ENCODE measurements around the gene GLIS1. TPM values are rescaled to one million over a fixed set of nuclear protein-coding genes. Genes with fewer than 3 reads are reported as not detected.
A peak's percentile ranks its signal among the peaks of the same experiment; 100 is the strongest.

GLIS1 gene
- total RNA-seq, 2 experiments from 2014 or later = not detected

GRCh38 chr1:53561503-53562105, 177.4 kb downstream of the GLIS1 start:
- H3K9me3 Mint-ChIP-seq = no peaks in the 10 kb centered on the region
- H3K36me3 Mint-ChIP-seq (ENCODE audit: low read depth) = no peaks in the 10 kb centered on the region
- H3K27ac Mint-ChIP-seq = peak overlapping the region; percentile 10
- H3K27me3 Mint-ChIP-seq = peaks cover 9% of the 10 kb centered on the region
- no peak for TF ChIP-seq CTCF (IDR thresholded peaks at IDR 0.05)
- ATAC-seq (no peak), DNase-seq (no peak)
- peaks cover 18% of the 10 kb centered on the region for H3K4me1 Mint-ChIP-seq (ENCODE audit: low read depth)
- H3K4me3 Mint-ChIP-seq = no peak overlapping the region
- ChIA-PET POLR2A (interaction anchor here (0.6 to 1.4 kb wide), 3 partner anchors 12 to 303 kb away, joined by 3 read pairs; no protein-coding TSS in a partner anchor), CTCF (interaction anchor here (0.5 to 1.4 kb wide), 2 partner anchors 20 to 23 kb away, joined by 3 read pairs; no protein-coding TSS in a partner anchor)
- intact Hi-C loops (cut with micrococcal nuclease) = no loop called here

- H3K27me3 Mint-ChIP-seq = peaks cover 9% of the 10 kb centered on the region
- no peaks in the 10 kb centered on the region for H3K36me3 Mint-ChIP-seq (ENCODE audit: low read depth)
- no peak for TF ChIP-seq CTCF (IDR thresholded peaks at IDR 0.05)
- no peak overlapping the region for H3K27ac Mint-ChIP-seq
- no peak overlapping the region for H3K4me3 Mint-ChIP-seq
- H3K9me3 Mint-ChIP-seq = no peaks in the 10 kb centered on the region
- CTCF ChIA-PET = interaction anchor here (0.5 to 1.4 kb wide), 2 partner anchors 20 to 24 kb away, joined by 3 read pairs; no protein-coding TSS in a partner anchor
- intact Hi-C loops (cut with micrococcal nuclease) = no loop called here
- peaks cover 18% of the 10 kb centered on the region for H3K4me1 Mint-ChIP-seq (ENCODE audit: low read depth)
- no peak for ATAC-seq
- DNase-seq = no peak
- POLR2A ChIA-PET = no interaction called here
Observed at GRCh38 chr1:53560581-53561502, 178.1 kb downstream of the GLIS1 start.

GRCh38 chr1:53559854-53560580, 178.9 kb downstream of the GLIS1 start:
- intact Hi-C loops (cut with micrococcal nuclease) = no loop called here
- POLR2A ChIA-PET = no interaction called here
- no peak overlapping the region for H3K4me3 Mint-ChIP-seq
- peaks cover 7% of the 10 kb centered on the region for H3K27me3 Mint-ChIP-seq
- no peaks in the 10 kb centered on the region for H3K9me3 Mint-ChIP-seq
- DNase-seq (no peak), ATAC-seq (no peak)
- CTCF ChIA-PET = no interaction called here
- H3K36me3 Mint-ChIP-seq (ENCODE audit: low read depth) = no peaks in the 10 kb centered on the region
- H3K27ac Mint-ChIP-seq = no peak overlapping the region
- TF ChIP-seq CTCF (IDR thresholded peaks at IDR 0.05) = no peak
- H3K4me1 Mint-ChIP-seq (ENCODE audit: low read depth) = peaks cover 18% of the 10 kb centered on the region

GRCh38 chr1:53559391-53559815, 179.6 kb downstream of the GLIS1 start:
- ChIA-PET POLR2A (no interaction called here), CTCF (no interaction called here)
- H3K27ac Mint-ChIP-seq = no peak overlapping the region
- ATAC-seq (no peak), DNase-seq (no peak)
- no peaks in the 10 kb centered on the region for H3K36me3 Mint-ChIP-seq (ENCODE audit: low read depth)
- TF ChIP-seq CTCF (IDR thresholded peaks at IDR 0.05) = no peak
- peaks cover 7% of the 10 kb centered on the region for H3K27me3 Mint-ChIP-seq
- no peaks in the 10 kb centered on the region for H3K9me3 Mint-ChIP-seq
- intact Hi-C loops (cut with micrococcal nuclease) = no loop called here
- no peak overlapping the region for H3K4me3 Mint-ChIP-seq
- H3K4me1 Mint-ChIP-seq (ENCODE audit: low read depth) = peaks cover 18% of the 10 kb centered on the region

All from activated CD8-positive, alpha-beta T cell treated with anti-CD3 and anti-CD28 coated beads for 36 hours (primary cell).